Endothelial cell of umbilical vein (primary cell): ENCODE measurements around the gene RNF168. TPM values are rescaled to one million over a fixed set of nuclear protein-coding genes. Genes with fewer than 3 reads are reported as not detected.
"Not testable (repeated sequence)": the region's sequence is repeated elsewhere in the genome, so short reads cannot be mapped to it uniquely, and the experiment has no call there.

Source experiments
- BruUV-seq: library from RNA; stranded (reverse); fragments of 400-500 nt; replicated peaks from 2 replicates; lab custom pipeline; 2021; lab: Mats Ljungman, UMichigan
- CTCF ChIA-PET: fragments of 300-600, 350-600 bp; sonication (Branson Sonifier 250); formaldehyde crosslinking; loops from one replicate; lab custom pipeline; 2021; ENCODE audit warnings: antibody characterized with exemption, inconsistent platforms; lab: Charles Lee
- POLR2A ChIA-PET: fragments of 300-600, 350-600 bp; sonication (Branson Sonifier 250); formaldehyde crosslinking; loops from one replicate; lab custom pipeline; 2021; ENCODE audit warnings: antibody characterized with exemption, inconsistent platforms; lab: Charles Lee
- DNase-seq: peaks from one replicate; pipeline ENCODE4 v3.0.0-alpha.2; 2011; ENCODE audit warnings: low read depth, low spot score
- FAIRE-seq: peaks from 2 replicates; lab custom pipeline; 2011; peaks lifted over from hg19 to GRCh38; lab: Jason Lieb, UNC
- H2AFZ ChIP-seq: 2 replicates; pipeline ENCODE4 v1.6.0; 2012; ENCODE audit warnings: low read depth, low read length, control low read depth, inconsistent platforms
- H3K27ac ChIP-seq: 2 replicates; pipeline ENCODE4 v1.5.1; 2011; ENCODE audit warnings: low read depth, mild to moderate bottlenecking, control low read depth, low read length, moderate library complexity; ENCODE audit not compliant: insufficient read depth
- H3K27me3 ChIP-seq, 2 experiments: 2 replicates each; pipeline versions ENCODE4 v1.6.0 to v1.6.1; 2011; ENCODE audit warnings: low read length in 2 of 2, mixed read lengths in 1 of 2; ENCODE audit not compliant: control insufficient read depth in 2 of 2, insufficient read depth in 2 of 2
- H3K36me3 ChIP-seq, 2 experiments: 2 replicates in 1 of 2; 3 replicates in 1 of 2; pipeline ENCODE4 v1.5.1; 2011; ENCODE audit warnings: low read length in 2 of 2, mild to moderate bottlenecking in 1 of 2, moderate library complexity in 1 of 2; ENCODE audit not compliant: control insufficient read depth in 2 of 2, insufficient read depth in 2 of 2; ENCODE audit errors: extremely low read depth in 1 of 2
- H3K4me1 ChIP-seq: 3 replicates; pipeline ENCODE4 v1.5.1; 2011; ENCODE audit warnings: mild to moderate bottlenecking, low read length; ENCODE audit not compliant: control insufficient read depth, insufficient read depth; ENCODE audit errors: extremely low read depth
- H3K4me2 ChIP-seq: 2 replicates; pipeline ENCODE4 v1.6.1; 2011; ENCODE audit warnings: low read length, control low read depth, mixed read lengths; ENCODE audit not compliant: insufficient read depth
- H3K4me3 ChIP-seq, 3 experiments: fragments of 200-600 bp in 1 of 3; sonication (generic), shearing (Covaris generic) in 1 of 3; replicated peaks in 1 of 3; 2 replicates each; pipeline ENCODE4 v1.5.1; 2011 to 2016; ENCODE audit warnings: control low read depth in 3 of 3, low read length in 3 of 3, mild to moderate bottlenecking in 2 of 3, inconsistent platforms in 1 of 3, low read depth in 1 of 3, moderate library complexity in 1 of 3; ENCODE audit not compliant: insufficient read depth in 1 of 3
- H3K79me2 ChIP-seq: 2 replicates; pipeline ENCODE4 v1.6.0; 2012; ENCODE audit warnings: low read length, inconsistent platforms; ENCODE audit not compliant: control insufficient read depth, insufficient read depth
- H3K9ac ChIP-seq: replicated peaks from 2 replicates; pipeline ENCODE3; 2011; ENCODE audit warnings: low read length, control low read depth; ENCODE audit not compliant: insufficient read depth; ENCODE audit errors: extremely low read depth
- H3K9me1 ChIP-seq: replicated peaks from 3 replicates; pipeline ENCODE4 v1.6.0; 2011; ENCODE audit warnings: mild to moderate bottlenecking, low read length; ENCODE audit not compliant: control insufficient read depth, insufficient read depth; ENCODE audit errors: extremely low read depth
- H3K9me3 ChIP-seq: replicated peaks from 2 replicates; pipeline ENCODE4 v1.5.1; 2012; ENCODE audit warnings: low read length, inconsistent platforms; ENCODE audit not compliant: control insufficient read depth, insufficient read depth
- H4K20me1 ChIP-seq: replicated peaks from 2 replicates; pipeline ENCODE3; 2011; ENCODE audit warnings: mild to moderate bottlenecking, low read length; ENCODE audit not compliant: control insufficient read depth, insufficient read depth; ENCODE audit errors: extremely low read depth
- EZH2 ChIP-seq: IDR thresholded peaks from 2 replicates; pipeline ENCODE4 v1.6.1; 2012; ENCODE audit warnings: borderline replicate concordance, low read depth, mild to moderate bottlenecking, moderate library complexity, low read length, inconsistent platforms; ENCODE audit not compliant: severe bottlenecking
- FOS ChIP-seq: IDR thresholded peaks from 2 replicates; pipeline ENCODE4 v1.6.1; 2011; ENCODE audit warnings: mild to moderate bottlenecking, low read length, moderate library complexity, borderline replicate concordance; ENCODE audit not compliant: insufficient read depth
- GATA2 ChIP-seq: IDR thresholded peaks from 2 replicates; pipeline ENCODE4 v1.7.0; 2011; ENCODE audit warnings: low read depth, mild to moderate bottlenecking, moderate library complexity, mixed read lengths, low read length; ENCODE audit not compliant: insufficient read length, insufficient read depth
- JUN ChIP-seq: IDR thresholded peaks from 2 replicates; pipeline ENCODE4 v1.6.1; 2011; ENCODE audit warnings: borderline replicate concordance, low read depth; ENCODE audit not compliant: insufficient read length, insufficient read depth
- MYC ChIP-seq: IDR thresholded peaks from one replicate; pipeline ENCODE4 v1.6.1; 2011; ENCODE audit warnings: mild to moderate bottlenecking, low read depth, low read length
- POLR2A ChIP-seq: IDR thresholded peaks from 2 replicates; pipeline ENCODE4 v1.6.1; 2012; ENCODE audit warnings: low read depth, mild to moderate bottlenecking, control low read depth, low read length
- POLR2AphosphoS5 ChIP-seq: IDR thresholded peaks from 2 replicates; pipeline ENCODE4 v1.6.1; 2012; ENCODE audit warnings: low read depth, mild to moderate bottlenecking, control low read depth, low read length, moderate library complexity; ENCODE audit not compliant: insufficient read depth
- dilution Hi-C: fragments of 300-500 bp; cut with MboI; formaldehyde crosslinking; loops from one replicate; pipeline ENCODE4 v1.15.0; 2019; ENCODE audit warnings: low sequenced_read_pairs; ENCODE audit not compliant: extremely low pct_ligation_motif_present
- intact Hi-C: fragments of 100-400 bp; cut with micrococcal nuclease; formaldehyde crosslinking; loops from one replicate; pipeline ENCODE4 v1.10.0; 2022
- polyA plus RNA-seq, 4 experiments: library from polyadenylated mRNA; depleted of rRNA in 3 of 4; stranded (reverse) in 3 of 4; unstranded in 1 of 4; fragments of >200 nt; gene quantifications; 2 replicates each; pipeline versions ENCODE4 v1.2.1 to v1.2.3, GENCODE V29; 2011 to 2012; ENCODE audit warnings: missing spikeins in 1 of 4
- total RNA-seq: library from RNA; stranded (reverse); gene quantifications from 2 replicates; pipeline ENCODE4 v1.2.3, GENCODE V29; 2021
- TF ChIP-seq, protein P1 (sequence below): IDR thresholded peaks from 2 replicates; pipeline ENCODE4 v1.6.1; 2011; ENCODE audit not compliant: insufficient read depth, insufficient read length
- TF ChIP-seq, protein P2 (sequence below), 2 donors: IDR thresholded peaks; 1 replicate in 1 of 2; 2 replicates in 1 of 2; pipeline ENCODE4 v1.5.1; 2011; ENCODE audit warnings: low read length in 2 of 2, mild to moderate bottlenecking in 2 of 2, moderate library complexity in 2 of 2, control low read depth in 1 of 2, inconsistent platforms in 1 of 2, low read depth in 1 of 2; ENCODE audit not compliant: insufficient read depth in 1 of 2; ENCODE audit errors: extremely low read depth in 1 of 2

The RNF168 gene
- total and polyA plus RNA-seq, 2 donors (not counting 3 experiments of a cell fraction or from before 2014, with no cell fraction given): 4.0 to 32.9 TPM

DNA sequence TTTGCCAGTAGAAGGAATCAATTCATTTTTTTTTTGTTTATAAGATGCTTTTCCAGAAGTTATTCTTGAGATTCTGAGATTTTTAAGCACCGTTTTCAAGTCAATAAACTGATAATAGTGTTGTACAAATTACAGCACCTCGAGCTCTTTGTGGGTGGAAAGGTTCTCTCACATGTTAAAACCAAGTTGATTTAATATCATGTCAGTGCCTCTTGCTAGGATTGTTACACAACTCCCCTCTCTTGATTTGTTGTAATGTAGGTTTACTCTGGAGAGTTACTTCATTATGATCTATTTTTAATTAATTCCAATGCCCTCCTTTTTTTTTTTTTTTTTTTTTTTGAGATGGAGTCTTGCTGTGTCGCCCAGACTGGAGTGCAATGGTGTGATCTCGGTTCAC is 45.5 kb downstream of the RNF168 start:
- Histone ChIP-seq H3K27ac (no peak overlapping the region), H4K20me1 (no peaks in the 10 kb centered on the region), H3K4me3 (no peak overlapping the region), H3K9me1 (no peaks in the 10 kb centered on the region), H2AFZ (no peak overlapping the region), H3K36me3 (no peaks in the 10 kb centered on the region), H3K4me1 (no peaks in the 10 kb centered on the region), H3K27me3 (no peaks in the 10 kb centered on the region), H3K9me3 (peaks cover 2% of the 10 kb centered on the region), H3K4me2 (no peak overlapping the region), H3K79me2 (no peaks in the 10 kb centered on the region), H3K9ac (no peak overlapping the region)
- dilution Hi-C loops: no loop called here
- no TSS peak for BruUV-seq
- POLR2A ChIA-PET: no interaction called here
- DNase-seq: no peak
- CTCF ChIA-PET: interaction anchor here (1.3 kb wide), 1 partner anchor 22 kb away, joined by 3 read pairs; no protein-coding TSS in a partner anchor
- no peak for FAIRE-seq
- intact Hi-C loops: no loop called here
- TF ChIP-seq EZH2: no peak
- TF ChIP-seq, protein P1, sequence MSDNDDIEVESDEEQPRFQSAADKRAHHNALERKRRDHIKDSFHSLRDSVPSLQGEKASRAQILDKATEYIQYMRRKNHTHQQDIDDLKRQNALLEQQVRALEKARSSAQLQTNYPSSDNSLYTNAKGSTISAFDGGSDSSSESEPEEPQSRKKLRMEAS: no peak
- no peak for TF ChIP-seq JUN
- TF ChIP-seq FOS: no peak
- TF ChIP-seq GATA2: no peak
- TF ChIP-seq POLR2AphosphoS5: no peak
- TF ChIP-seq, protein P2, sequence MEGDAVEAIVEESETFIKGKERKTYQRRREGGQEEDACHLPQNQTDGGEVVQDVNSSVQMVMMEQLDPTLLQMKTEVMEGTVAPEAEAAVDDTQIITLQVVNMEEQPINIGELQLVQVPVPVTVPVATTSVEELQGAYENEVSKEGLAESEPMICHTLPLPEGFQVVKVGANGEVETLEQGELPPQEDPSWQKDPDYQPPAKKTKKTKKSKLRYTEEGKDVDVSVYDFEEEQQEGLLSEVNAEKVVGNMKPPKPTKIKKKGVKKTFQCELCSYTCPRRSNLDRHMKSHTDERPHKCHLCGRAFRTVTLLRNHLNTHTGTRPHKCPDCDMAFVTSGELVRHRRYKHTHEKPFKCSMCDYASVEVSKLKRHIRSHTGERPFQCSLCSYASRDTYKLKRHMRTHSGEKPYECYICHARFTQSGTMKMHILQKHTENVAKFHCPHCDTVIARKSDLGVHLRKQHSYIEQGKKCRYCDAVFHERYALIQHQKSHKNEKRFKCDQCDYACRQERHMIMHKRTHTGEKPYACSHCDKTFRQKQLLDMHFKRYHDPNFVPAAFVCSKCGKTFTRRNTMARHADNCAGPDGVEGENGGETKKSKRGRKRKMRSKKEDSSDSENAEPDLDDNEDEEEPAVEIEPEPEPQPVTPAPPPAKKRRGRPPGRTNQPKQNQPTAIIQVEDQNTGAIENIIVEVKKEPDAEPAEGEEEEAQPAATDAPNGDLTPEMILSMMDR (IDR thresholded peaks at IDR 0.05; ENCODE audit: extremely low read depth in 1 of 2, insufficient read depth in 1 of 2, low read depth in 1 of 2, low read length in 2 of 2): no peak
- TF ChIP-seq MYC: no peak
- no peak for TF ChIP-seq POLR2A

DNA sequence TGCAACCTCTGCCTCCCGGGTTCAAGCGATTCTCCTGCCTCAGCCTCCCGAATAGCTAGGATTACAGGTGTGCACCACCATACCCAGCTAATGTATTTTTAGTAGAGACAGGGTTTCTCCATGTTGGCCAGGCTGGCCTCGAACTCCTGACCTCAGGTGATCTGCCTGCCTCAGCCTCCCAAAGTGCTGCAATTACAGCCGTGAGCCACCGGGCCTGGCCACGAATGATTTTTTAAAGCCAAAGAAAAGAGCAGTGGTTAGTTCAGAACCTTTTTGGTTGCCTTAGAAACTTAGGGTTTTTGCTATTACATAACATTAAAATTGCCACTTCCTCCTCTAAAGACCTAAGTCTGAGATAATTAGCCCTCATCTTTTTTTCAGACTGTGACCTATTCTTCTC is 46.1 kb downstream of the RNF168 start:
- H3K9ac ChIP-seq, H3K4me1 ChIP-seq, POLR2A ChIA-PET, H3K36me3 ChIP-seq, H3K9me3 ChIP-seq, H2AFZ ChIP-seq, intact Hi-C loops, H3K27me3 ChIP-seq, H3K4me3 ChIP-seq, H3K27ac ChIP-seq, H3K79me2 ChIP-seq, H3K9me1 ChIP-seq, FAIRE-seq, DNase-seq, H4K20me1 ChIP-seq, dilution Hi-C loops, H3K4me2 ChIP-seq, BruUV-seq: not testable (repeated sequence)
- CTCF ChIA-PET: interaction anchor here (0.7 to 1.9 kb wide), 3 partner anchors 13 to 25 kb away, joined by 3 to 5 read pairs (median 4); partner anchors contain the start of gene UBXN7
